ENCODE data around the gene TMEM156.

TMEM156 gene

GRCh38 chr4:39032218-39033085, at the start of gene TMEM156:
Gene TMEM156 (minus strand): TSS chr4:39032409. CDS start chr4:39032313, 96 bp downstream.
- DNase-seq = no peak

- DNase-seq = no peak
Observed at GRCh38 chr4:39078829-39079228, 46.6 kb upstream of the TMEM156 start.

GRCh38 chr4:39068907-39069306, 36.7 kb upstream of the TMEM156 start:
- no peak for DNase-seq

- no peak for DNase-seq
Observed at GRCh38 chr4:39067451-39067850, 35.2 kb upstream of the TMEM156 start.

- DNase-seq = no peak
Observed at GRCh38 chr4:39067031-39067430, 34.8 kb upstream of the TMEM156 start.

- no peak for DNase-seq
Observed at GRCh38 chr4:39066371-39066770, 34.2 kb upstream of the TMEM156 start.

GRCh38 chr4:39063430-39063829, 31.2 kb upstream of the TMEM156 start:
- no peak for DNase-seq

GRCh38 chr4:39062770-39063097, 30.5 kb upstream of the TMEM156 start:
- no peak for DNase-seq

GRCh38 chr4:39062094-39062769, 30.0 kb upstream of the TMEM156 start, which contains the start of gene KLHL5:
Gene KLHL5 (plus strand): TSS chr4:39062232. CDS start chr4:39062653, 421 bp downstream.
- DNase-seq = no peak

GRCh38 chr4:39061457-39061856, 29.2 kb upstream of the TMEM156 start:
- DNase-seq = no peak

- DNase-seq = no peak
Observed at GRCh38 chr4:39056023-39056422, 23.8 kb upstream of the TMEM156 start.

GRCh38 chr4:39054497-39054896, 22.3 kb upstream of the TMEM156 start:
- no peak for DNase-seq

- DNase-seq = no peak
Observed at GRCh38 chr4:39053983-39054382, 21.8 kb upstream of the TMEM156 start.

GRCh38 chr4:39051492-39051891, 19.3 kb upstream of the TMEM156 start:
- DNase-seq = no peak

- no peak for DNase-seq
Observed at GRCh38 chr4:39050590-39050989, 18.4 kb upstream of the TMEM156 start.

GRCh38 chr4:39048311-39048710, 16.1 kb upstream of the TMEM156 start:
- no peak for DNase-seq

GRCh38 chr4:39047681-39048080, 15.5 kb upstream of the TMEM156 start:
- DNase-seq = no peak

- no peak for DNase-seq
Observed at GRCh38 chr4:39046249-39046648, 14.0 kb upstream of the TMEM156 start.

- DNase-seq = no peak
Observed at GRCh38 chr4:39045827-39046221, 13.6 kb upstream of the TMEM156 start.

GRCh38 chr4:39044956-39045826, 13.0 kb upstream of the TMEM156 start:
- no peak for DNase-seq

- peak; percentile 95 for DNase-seq
Observed at GRCh38 chr4:39044364-39044955, 12.3 kb upstream of the TMEM156 start.

GRCh38 chr4:39043861-39044363, 11.7 kb upstream of the TMEM156 start:
- DNase-seq = no peak

Measured in activated T-cell treated with anti-CD3 and anti-CD28 coated beads, Interleukin-2, amount 50 U/mL, for 1 hour (primary cell).